HepG2 (cell line): ENCODE measurements around the gene PRR5L. TPM values are rescaled to one million over a fixed set of nuclear protein-coding genes. Genes with fewer than 3 reads are reported as not detected.

Source experiments
- ATAC-seq: fragments of 200-7000 bp; cut with Tn5 transposase; 3 replicates; pipeline ENCODE4 v1.9.1; 2020; ENCODE audit warnings: mild to moderate bottlenecking, moderate library complexity
- BruUV-seq: library from RNA; stranded (reverse); fragments of 400-500 nt; replicated peaks from 2 replicates; lab custom pipeline; 2021; lab: Mats Ljungman, UMichigan
- CTCF ChIA-PET: fragments of 300-600 bp; formaldehyde crosslinking; extraction: SDS; loops from one replicate; lab custom pipeline; 2021; ENCODE audit warnings: low total read pairs, inconsistent platforms, low intra/inter-chr PET ratio; lab: Yijun Ruan, JAX
- POLR2A ChIA-PET: fragments of 350-600 bp; sonication (Branson Sonifier 250); formaldehyde crosslinking; loops from one replicate; lab custom pipeline; 2020; ENCODE audit warnings: antibody characterized with exemption, inconsistent platforms; lab: Yijun Ruan, JAX
- DNase-seq: peaks from one replicate; pipeline ENCODE4 v3.0.0-alpha.2; 2015; ENCODE audit warnings: low spot score
- FAIRE-seq: peaks from 3 replicates; lab custom pipeline; 2011; peaks lifted over from hg19 to GRCh38; lab: Jason Lieb, UNC
- H2AFZ ChIP-seq: one replicate; pipeline ENCODE4 v1.6.1; 2011; ENCODE audit warnings: low read length, inconsistent platforms
- H3K27ac ChIP-seq: fragments of 300-600 bp; 3 replicates; pipeline ENCODE4 v1.8.0; 2011; ENCODE audit warnings: mixed run types, mild to moderate bottlenecking, mixed read lengths, low read length, inconsistent platforms; ENCODE audit not compliant: insufficient read depth; ENCODE audit errors: extremely low read length
- H3K27me3 ChIP-seq, 2 experiments: fragments of 200-600 bp in 1 of 2; 2 replicates in 1 of 2; 3 replicates in 1 of 2; pipeline versions ENCODE4 v1.6.0 to v1.8.0; 2011; ENCODE audit warnings: low read length in 2 of 2, mild to moderate bottlenecking in 2 of 2, moderate library complexity in 2 of 2, inconsistent platforms in 1 of 2; ENCODE audit not compliant: insufficient read depth in 2 of 2, control insufficient read depth in 1 of 2
- H3K36me3 ChIP-seq, 2 experiments: fragments of 200-600 bp in 1 of 2; replicated peaks in 1 of 2; 2 replicates in 1 of 2; 3 replicates in 1 of 2; pipeline versions ENCODE4 v1.5.1 to v1.8.0; 2011; ENCODE audit warnings: low read length in 2 of 2, inconsistent platforms in 1 of 2; ENCODE audit not compliant: insufficient read depth in 2 of 2, control insufficient read depth in 1 of 2
- H3K4me1 ChIP-seq: 2 replicates; pipeline ENCODE4 v1.5.1; 2012; ENCODE audit warnings: low read length, inconsistent platforms; ENCODE audit not compliant: insufficient read depth
- H3K4me2 ChIP-seq: 2 replicates; pipeline ENCODE4 v1.6.0; 2011; ENCODE audit warnings: low read depth, low read length, inconsistent platforms
- H3K4me3 ChIP-seq, 3 experiments: fragments of 200-600 bp in 1 of 3; sonication (generic), shearing (Covaris generic) in 1 of 3; replicated peaks in 1 of 3; 2 replicates each; pipeline ENCODE4 v1.5.1; 2011 to 2016; ENCODE audit warnings: low read length in 3 of 3, inconsistent platforms in 2 of 3, low read depth in 2 of 3, mild to moderate bottlenecking in 2 of 3, control low read depth in 1 of 3, mixed read lengths in 1 of 3; ENCODE audit not compliant: insufficient read depth in 1 of 3
- H3K79me2 ChIP-seq: one replicate; pipeline ENCODE4 v1.6.1; 2011; ENCODE audit warnings: low read length, inconsistent platforms; ENCODE audit not compliant: insufficient read depth
- H3K9ac ChIP-seq: 2 replicates; pipeline ENCODE4 v1.6.0; 2011; ENCODE audit warnings: mild to moderate bottlenecking, low read depth, low read length, inconsistent platforms; ENCODE audit not compliant: insufficient read depth
- H3K9me3 ChIP-seq: 2 replicates; pipeline ENCODE4 v1.5.1; 2012; ENCODE audit warnings: mild to moderate bottlenecking, low read length
- H4K20me1 ChIP-seq: 2 replicates; pipeline ENCODE4 v1.6.0; 2011; ENCODE audit warnings: inconsistent platforms, mild to moderate bottlenecking, low read length, moderate library complexity; ENCODE audit not compliant: insufficient read depth
- BCL6 ChIP-seq: IDR thresholded peaks from 2 replicates; pipeline ENCODE4 v1.6.1; 2016; ENCODE audit warnings: missing genetic modification reagents, missing compliant biosample characterization
- HOMEZ ChIP-seq: IDR thresholded peaks from 2 replicates; pipeline ENCODE4 v1.6.1; 2016; ENCODE audit warnings: low read depth
- HOXA5 ChIP-seq: sonication (generic); formaldehyde crosslinking; IDR thresholded peaks from 2 replicates; pipeline ENCODE4 v1.4.0; 2020; ENCODE audit warnings: missing genetic modification reagents
- RERE ChIP-seq: IDR thresholded peaks from 2 replicates; pipeline ENCODE4 v1.6.1; 2016; ENCODE audit warnings: low read depth, missing genetic modification reagents, missing compliant biosample characterization
- TGIF2 ChIP-seq: IDR thresholded peaks from 2 replicates; pipeline ENCODE4 v1.6.1; 2016; ENCODE audit warnings: control low read depth, missing compliant biosample characterization
- WGBS: methylation state at CpG from one replicate; pipeline ENCODE4 v1.1.6; 2017; ENCODE audit warnings: low lambda C conversion rate; 5-methylcytosine and 5-hydroxymethylcytosine counted together
- in situ Hi-C: cut with HindIII; loops from 2 replicates; pipeline ENCODE4 v1.10.0; 2017; ENCODE audit warnings: low pct_unique_long_range_greater_than_20kb; ENCODE audit not compliant: extremely low pct_ligation_motif_present
- intact Hi-C: fragments of 100-400 bp; cut with micrococcal nuclease; formaldehyde crosslinking; loops from one replicate; pipeline ENCODE4 v1.10.0; 2022; ENCODE audit not compliant: unreplicated experiment
- polyA plus RNA-seq, 8 experiments: library from polyadenylated mRNA; depleted of rRNA in 3 of 8; stranded (reverse) in 7 of 8; unstranded in 1 of 8; fragments of >200 nt; fragmentation: Illumina TruSeq in 4 of 8; extraction: Trizol in 4 of 8; gene quantifications; 2 replicates each; pipeline versions ENCODE4 v1.2.1 to v1.2.3, GENCODE V29; 2011 to 2016; ENCODE audit warnings: low read depth in 4 of 8, missing spikeins in 1 of 8, mixed read lengths in 1 of 8; ENCODE audit not compliant: insufficient read depth in 1 of 8
- total RNA-seq, 5 experiments: library from RNA; depleted of rRNA; stranded (reverse); fragments of >200 nt; fragmentation: Illumina TruSeq; extraction: Trizol; gene quantifications; 2 replicates each; pipeline ENCODE4 v1.2.3, GENCODE V29; 2016; ENCODE audit warnings: low read depth in 1 of 5

The PRR5L gene
- total and polyA plus RNA-seq, 2 of the 13 experiments (the other 11 are each of a cell fraction or from before 2014, with no cell fraction given): 0.16 TPM; not detected in 1

GRCh38 chr11:36360318-36360717 is 64.2 kb downstream of the PRR5L start:
- no TSS peak for BruUV-seq
- POLR2A ChIA-PET: no interaction called here
- no peaks in the 10 kb centered on the region for H3K36me3 ChIP-seq
- intact Hi-C loops (no loop called here), in situ Hi-C loops (no loop called here)
- H3K4me1 ChIP-seq: no peaks in the 10 kb centered on the region
- H4K20me1 ChIP-seq: no peaks in the 10 kb centered on the region
- no peaks in the 10 kb centered on the region for H3K79me2 ChIP-seq
- H3K9ac ChIP-seq: no peak overlapping the region
- no peak for TF ChIP-seq TGIF2
- no peak for TF ChIP-seq RERE (CRISPR knock-in tag)
- TF ChIP-seq HOXA5 (CRISPR knock-in tag): no peak
- TF ChIP-seq BCL6 (CRISPR knock-in tag): no peak
- no peak for TF ChIP-seq HOMEZ (CRISPR knock-in tag)
- no peak overlapping the region for H3K4me2 ChIP-seq
- no peak overlapping the region for H3K4me3 ChIP-seq
- no peak overlapping the region for H2AFZ ChIP-seq
- DNase-seq: no peak
- FAIRE-seq: no peak
- no peak overlapping the region for H3K27ac ChIP-seq
- WGBS: 51% methylated on average over 3 of the region's 3 CpGs
- CTCF ChIA-PET: no interaction called here
- no peaks in the 10 kb centered on the region for H3K9me3 ChIP-seq
- peaks cover 0 to 27% of the 10 kb centered on the region in 2 experiments; a peak in 4 of 5 replicates for H3K27me3 ChIP-seq
- no peak for ATAC-seq
